HUES64 (cell line): ENCODE results near the gene COL15A1.

Experiments used
- H3K27ac ChIP-seq: 2 replicates; pipeline ENCODE4 v1.7.0; 2013; ENCODE audit warnings: low read depth, low read length, inconsistent platforms
- H3K27me3 ChIP-seq: 2 replicates; pipeline ENCODE4 v1.6.1; 2013; ENCODE audit warnings: mild to moderate bottlenecking, low read length; ENCODE audit not compliant: insufficient read depth
- H3K36me3 ChIP-seq: 2 replicates; pipeline ENCODE4 v1.6.1; 2013; ENCODE audit warnings: mild to moderate bottlenecking, low read length; ENCODE audit not compliant: insufficient read depth
- H3K4me1 ChIP-seq: 2 replicates; pipeline ENCODE4 v1.6.1; 2013; ENCODE audit warnings: mild to moderate bottlenecking, low read length, moderate library complexity; ENCODE audit not compliant: insufficient read depth
- H3K4me3 ChIP-seq: 2 replicates; pipeline ENCODE4 v1.5.1; 2013; ENCODE audit warnings: mild to moderate bottlenecking, low read length, moderate library complexity
- H3K9ac ChIP-seq: 2 replicates; pipeline ENCODE4 v1.6.1; 2013; ENCODE audit warnings: mild to moderate bottlenecking, low read depth, low read length
- H3K9me3 ChIP-seq: 2 replicates; pipeline ENCODE4 v1.6.1; 2013; ENCODE audit warnings: low read depth, low read length; ENCODE audit not compliant: insufficient read depth
- WGBS: fragments of 150-250, 120-280 bp; methylation state at CpG from one replicate; pipeline ENCODE4 v1.1.7; 2013; ENCODE audit warnings: missing lambda C conversion rate; 5-methylcytosine and 5-hydroxymethylcytosine counted together

The COL15A1 gene

GRCh38 chr9:98944734-98945074, 997 bp downstream of the COL15A1 start:
- Histone ChIP-seq H3K9me3 (no peaks in the 10 kb centered on the region), H3K4me3 (peak overlapping the region; percentile 60), H3K27ac (no peak overlapping the region), H3K9ac (no peak overlapping the region), H3K36me3 (no peaks in the 10 kb centered on the region), H3K27me3 (peaks cover 70% of the 10 kb centered on the region), H3K4me1 (peaks cover 17% of the 10 kb centered on the region; the same call in 1 of the 2 replicates)
- WGBS = 59% methylated on average over 8 of the region's 9 CpGs

GRCh38 chr9:98949565-98949964, 5.9 kb downstream of the COL15A1 start:
- no peak overlapping the region for H3K4me3 ChIP-seq
- H3K27me3 ChIP-seq = peaks cover 23% of the 10 kb centered on the region
- no peak overlapping the region for H3K9ac ChIP-seq
- H3K4me1 ChIP-seq = peaks cover 16% of the 10 kb centered on the region; the same call in 1 of the 2 replicates
- no peak overlapping the region for H3K27ac ChIP-seq
- H3K36me3 ChIP-seq = no peaks in the 10 kb centered on the region
- H3K9me3 ChIP-seq = no peaks in the 10 kb centered on the region

- Histone ChIP-seq H3K4me1 (peaks cover 12% of the 10 kb centered on the region; the same call in 1 of the 2 replicates), H3K4me3 (no peak overlapping the region), H3K27ac (no peak overlapping the region), H3K36me3 (no peaks in the 10 kb centered on the region), H3K9ac (no peak overlapping the region), H3K27me3 (peaks cover 16% of the 10 kb centered on the region), H3K9me3 (no peaks in the 10 kb centered on the region)
- no CpG with 5 or more reads among the region's 1 CpG for WGBS
Measured at GRCh38 chr9:98950262-98950661, 6.6 kb downstream of the COL15A1 start.

GRCh38 chr9:98951967-98952366, 8.3 kb downstream of the COL15A1 start:
- H3K9ac ChIP-seq = no peak overlapping the region
- no peaks in the 10 kb centered on the region for H3K4me1 ChIP-seq
- H3K9me3 ChIP-seq = no peaks in the 10 kb centered on the region
- H3K36me3 ChIP-seq = no peaks in the 10 kb centered on the region
- no peak overlapping the region for H3K4me3 ChIP-seq
- no CpG with 5 or more reads among the region's 1 CpG for WGBS
- no peak overlapping the region for H3K27ac ChIP-seq
- H3K27me3 ChIP-seq = 0 out of 2 replicates have a peak, but pooled peaks cover under 1% of the 10 kb centered on the region

GRCh38 chr9:98953581-98954243, 10.0 kb downstream of the COL15A1 start:
- H3K4me1 ChIP-seq = no peaks in the 10 kb centered on the region
- H3K27ac ChIP-seq = no peak overlapping the region
- no peaks in the 10 kb centered on the region for H3K9me3 ChIP-seq
- H3K36me3 ChIP-seq = no peaks in the 10 kb centered on the region
- H3K27me3 ChIP-seq = no peaks in the 10 kb centered on the region
- H3K4me3 ChIP-seq = no peak overlapping the region
- H3K9ac ChIP-seq = no peak overlapping the region
- 96% methylated on average over 2 of the region's 2 CpGs for WGBS

- Histone ChIP-seq H3K9me3 (no peaks in the 10 kb centered on the region), H3K4me3 (no peak overlapping the region), H3K27me3 (no peaks in the 10 kb centered on the region), H3K9ac (no peak overlapping the region), H3K36me3 (no peaks in the 10 kb centered on the region), H3K4me1 (no peaks in the 10 kb centered on the region), H3K27ac (no peak overlapping the region)
- WGBS = 100% methylated on average over 1 of the region's 2 CpGs
Measured at GRCh38 chr9:98954244-98954610, 10.5 kb downstream of the COL15A1 start.

GRCh38 chr9:98955259-98955658, 11.6 kb downstream of the COL15A1 start:
- 94% methylated on average over 3 of the region's 3 CpGs for WGBS
- Histone ChIP-seq H3K9me3 (no peaks in the 10 kb centered on the region), H3K36me3 (no peaks in the 10 kb centered on the region), H3K27ac (no peak overlapping the region), H3K4me1 (no peaks in the 10 kb centered on the region), H3K27me3 (no peaks in the 10 kb centered on the region), H3K9ac (no peak overlapping the region), H3K4me3 (no peak overlapping the region)

- no peaks in the 10 kb centered on the region for H3K27me3 ChIP-seq
- H3K9ac ChIP-seq = no peak overlapping the region
- no peaks in the 10 kb centered on the region for H3K36me3 ChIP-seq
- no peaks in the 10 kb centered on the region for H3K9me3 ChIP-seq
- H3K4me3 ChIP-seq = no peak overlapping the region
- WGBS = 95% methylated on average over 6 of the region's 6 CpGs
- H3K27ac ChIP-seq = no peak overlapping the region
- peaks cover 5% of the 10 kb centered on the region; the same call in 1 of the 2 replicates for H3K4me1 ChIP-seq
Measured at GRCh38 chr9:98957826-98958225, 14.1 kb downstream of the COL15A1 start.

GRCh38 chr9:98958271-98958984, 14.7 kb downstream of the COL15A1 start:
- Histone ChIP-seq H3K36me3 (no peaks in the 10 kb centered on the region), H3K27me3 (no peaks in the 10 kb centered on the region), H3K27ac (no peak overlapping the region), H3K4me1 (peaks cover 8% of the 10 kb centered on the region; the same call in 1 of the 2 replicates), H3K4me3 (no peak overlapping the region), H3K9me3 (no peaks in the 10 kb centered on the region), H3K9ac (no peak overlapping the region)
- WGBS = 92% methylated on average over 10 of the region's 10 CpGs

GRCh38 chr9:98960409-98960808, 16.7 kb downstream of the COL15A1 start:
- no peaks in the 10 kb centered on the region for H3K27me3 ChIP-seq
- no peak overlapping the region for H3K27ac ChIP-seq
- peaks cover 8% of the 10 kb centered on the region; the same call in 1 of the 2 replicates for H3K4me1 ChIP-seq
- no peak overlapping the region for H3K4me3 ChIP-seq
- no peaks in the 10 kb centered on the region for H3K36me3 ChIP-seq
- no peak overlapping the region for H3K9ac ChIP-seq
- 95% methylated on average over 3 of the region's 3 CpGs for WGBS
- no peaks in the 10 kb centered on the region for H3K9me3 ChIP-seq

GRCh38 chr9:98961513-98962180, 17.9 kb downstream of the COL15A1 start:
- H3K27me3 ChIP-seq = no peaks in the 10 kb centered on the region
- H3K9ac ChIP-seq = no peak overlapping the region
- H3K9me3 ChIP-seq = no peaks in the 10 kb centered on the region
- H3K4me1 ChIP-seq = peaks cover 8% of the 10 kb centered on the region; the same call in 1 of the 2 replicates
- no peak overlapping the region for H3K4me3 ChIP-seq
- H3K36me3 ChIP-seq = no peaks in the 10 kb centered on the region
- H3K27ac ChIP-seq = no peak overlapping the region
- WGBS = 92% methylated on average over 16 of the region's 16 CpGs
